Skeletal muscle tissue (tissue), 4 donors: ENCODE data around the gene ADAR. TPM values are rescaled to one million over a fixed set of nuclear protein-coding genes. Genes with fewer than 3 reads are reported as not detected.
"Not testable (repeated sequence)": the region's sequence is repeated elsewhere in the genome, so short reads cannot be mapped to it uniquely, and the experiment has no call there.

Experiments used
- H3K27ac ChIP-seq: one replicate; pipeline ENCODE4 v1.7.0; 2013; ENCODE audit warnings: mild to moderate bottlenecking, low read depth, low read length, inconsistent platforms
- H3K27me3 ChIP-seq, 3 donors: one replicate each; pipeline ENCODE4 v1.7.0; 2013; ENCODE audit warnings: low read length in 3 of 3; ENCODE audit not compliant: control insufficient read depth in 3 of 3, insufficient read depth in 3 of 3
- H3K36me3 ChIP-seq, 3 donors: one replicate each; pipeline ENCODE4 v1.7.0; 2013; ENCODE audit warnings: low read length in 3 of 3; ENCODE audit not compliant: control insufficient read depth in 3 of 3, insufficient read depth in 3 of 3
- H3K4me1 ChIP-seq, 3 donors: one replicate each; pipeline ENCODE4 v1.7.0; 2013; ENCODE audit warnings: low read length in 3 of 3, mild to moderate bottlenecking in 3 of 3; ENCODE audit not compliant: control insufficient read depth in 3 of 3, insufficient read depth in 3 of 3
- H3K4me3 ChIP-seq, 3 donors: one replicate each; pipeline ENCODE4 v1.7.0; 2013; ENCODE audit warnings: low read length in 3 of 3
- H3K9ac ChIP-seq, 3 donors: one replicate each; pipeline ENCODE4 v1.7.0; 2013; ENCODE audit warnings: low read length in 3 of 3, mild to moderate bottlenecking in 3 of 3, moderate library complexity in 2 of 3, low read depth in 1 of 3
- H3K9me3 ChIP-seq, 3 donors: one replicate each; pipeline ENCODE4 v1.7.0; 2013; ENCODE audit warnings: low read length in 3 of 3; ENCODE audit not compliant: control insufficient read depth in 3 of 3
- total RNA-seq: library from RNA; depleted of rRNA; stranded (reverse); fragments of >200 nt; gene quantifications from one replicate; pipeline ENCODE4 v1.2.3, GENCODE V29; 2014
- donor health status: Osteomylitis.

The ADAR gene
- total RNA-seq, result 32.4 TPM

- Histone ChIP-seq H3K4me3 (peak within 1 kb of the TSS; percentile 94 to 98 (median 95)), H3K9me3 (no peaks in the 10 kb centered on the region), H3K9ac (peak within 1 kb of the TSS; percentile 92 to 95 (median 94)), H3K27me3 (no peaks in the 10 kb centered on the region), H3K36me3 (no peaks in the 10 kb centered on the region), H3K27ac (peak within 1 kb of the TSS; percentile 93), H3K4me1 (peaks cover 12 to 34% (median 20%) of the 10 kb centered on the region in 3 donors)
Observed at GRCh38 chr1:154607609-154608396, at the start of gene ADAR. TSS of gene ADAR (minus strand) at chr1:154608186. CDS start at chr1:154608006, 180 bp downstream.

- no peak overlapping the region for H3K27ac ChIP-seq
- peaks cover 2 to 9% (median 2%) of the 10 kb centered on the region in 3 donors for H3K27me3 ChIP-seq
- H3K4me3 ChIP-seq, result no peak overlapping the region
- no peak overlapping the region for H3K9ac ChIP-seq
- H3K9me3 ChIP-seq, result no peaks in the 10 kb centered on the region
- no peaks in the 10 kb centered on the region for H3K36me3 ChIP-seq
- no peaks in the 10 kb centered on the region for H3K4me1 ChIP-seq
Observed at GRCh38 chr1:154657556-154657955, 49.6 kb upstream of the ADAR start.

- no peak overlapping the region for H3K4me3 ChIP-seq
- H3K36me3 ChIP-seq, result no peaks in the 10 kb centered on the region
- no peak overlapping the region for H3K27ac ChIP-seq
- H3K9me3 ChIP-seq, result no peaks in the 10 kb centered on the region
- H3K4me1 ChIP-seq, result no peaks in the 10 kb centered on the region
- H3K9ac ChIP-seq, result no peak overlapping the region
- H3K27me3 ChIP-seq, result peaks cover 2 to 5% (median 2%) of the 10 kb centered on the region in 3 donors
Observed at GRCh38 chr1:154652893-154653292, 44.9 kb upstream of the ADAR start.

- H3K9me3 ChIP-seq, H3K27me3 ChIP-seq, H3K9ac ChIP-seq, H3K4me1 ChIP-seq, H3K4me3 ChIP-seq, H3K27ac ChIP-seq, H3K36me3 ChIP-seq: not testable (repeated sequence)
Observed at GRCh38 chr1:154644724-154645123, 36.7 kb upstream of the ADAR start.

- Histone ChIP-seq H3K4me3 (no peak overlapping the region), H3K4me1 (no peaks in the 10 kb centered on the region), H3K27me3 (no peaks in the 10 kb centered on the region), H3K9me3 (no peaks in the 10 kb centered on the region), H3K9ac (no peak overlapping the region), H3K36me3 (no peaks in the 10 kb centered on the region), H3K27ac (no peak overlapping the region)
Observed at GRCh38 chr1:154641534-154641933, 33.5 kb upstream of the ADAR start.

- peaks cover 0 to 5% (median 4%) of the 10 kb centered on the region in 3 donors for H3K27me3 ChIP-seq
- no peak overlapping the region for H3K9ac ChIP-seq
- H3K36me3 ChIP-seq, result no peaks in the 10 kb centered on the region
- H3K4me3 ChIP-seq, result no peak overlapping the region
- H3K4me1 ChIP-seq, result no peaks in the 10 kb centered on the region
- no peaks in the 10 kb centered on the region for H3K9me3 ChIP-seq
- no peak overlapping the region for H3K27ac ChIP-seq
Observed at GRCh38 chr1:154639876-154640275, 31.9 kb upstream of the ADAR start.

GRCh38 chr1:154635171-154635570 is 27.2 kb upstream of the ADAR start:
- no peak overlapping the region for H3K27ac ChIP-seq
- no peaks in the 10 kb centered on the region for H3K9me3 ChIP-seq
- no peak overlapping the region for H3K9ac ChIP-seq
- H3K4me3 ChIP-seq, result no peak overlapping the region
- H3K27me3 ChIP-seq, result peaks cover 0 to 5% (median 4%) of the 10 kb centered on the region in 3 donors
- no peaks in the 10 kb centered on the region for H3K36me3 ChIP-seq
- H3K4me1 ChIP-seq, result no peaks in the 10 kb centered on the region

- Histone ChIP-seq H3K9me3 (peaks cover 0 to 4% (median 0%) of the 10 kb centered on the region in 3 donors), H3K27me3 (no peaks in the 10 kb centered on the region), H3K9ac (no peak overlapping the region), H3K4me3 (no peak overlapping the region), H3K27ac (no peak overlapping the region), H3K36me3 (no peaks in the 10 kb centered on the region), H3K4me1 (peaks cover 8 to 24% (median 13%) of the 10 kb centered on the region in 3 donors)
Observed at GRCh38 chr1:154629675-154630073, 21.7 kb upstream of the ADAR start.

- Histone ChIP-seq H3K27me3 (no peaks in the 10 kb centered on the region), H3K4me3 (no peak overlapping the region), H3K4me1 (peaks cover 8 to 24% (median 13%) of the 10 kb centered on the region in 3 donors), H3K9ac (no peak overlapping the region), H3K36me3 (peaks cover 0 to 1% (median 0%) of the 10 kb centered on the region in 3 donors), H3K27ac (no peak overlapping the region), H3K9me3 (peaks cover 0 to 4% (median 0%) of the 10 kb centered on the region in 3 donors)
Observed at GRCh38 chr1:154629061-154629674, 21.2 kb upstream of the ADAR start.

GRCh38 chr1:154628121-154628405 is 20.1 kb upstream of the ADAR start:
- H3K9ac ChIP-seq, result peak overlapping the region; percentile 81 to 88 (median 84)
- peak overlapping the region; percentile 84 for H3K27ac ChIP-seq
- H3K27me3 ChIP-seq, result no peaks in the 10 kb centered on the region
- peak overlapping the region; percentile 81 to 86 (median 85) for H3K4me3 ChIP-seq
- H3K4me1 ChIP-seq, result peaks cover 8 to 26% (median 13%) of the 10 kb centered on the region in 3 donors
- peaks cover 0 to 4% (median 0%) of the 10 kb centered on the region in 3 donors for H3K9me3 ChIP-seq
- peaks cover 0 to 2% (median 0%) of the 10 kb centered on the region in 3 donors for H3K36me3 ChIP-seq
